Measurements from ENCODE around the gene ANKRD23. TPM values are rescaled to one million over a fixed set of nuclear protein-coding genes. Genes with fewer than 3 reads are reported as not detected.

Gene ANKRD23
- total and polyA plus RNA-seq, 2 donors (not counting 1 experiment from before 2014, with no cell fraction given) = 0.41 to 1.3 TPM

- Histone ChIP-seq H3K27ac (ENCODE audit: insufficient read depth, low read length) (no peak overlapping the region), H3K4me3 (replicated peaks in 1 of 4; ENCODE audit: control extremely low read depth in 1 of 4, insufficient read depth in 1 of 4, low read depth in 3 of 4, low read length in 4 of 4) (no peak overlapping the region), H3K4me1 (ENCODE audit: control insufficient read depth, extremely low read depth, insufficient read depth, low read length) (no peaks in the 10 kb centered on the region), H3K9me3 (ENCODE audit: control insufficient read depth, insufficient read depth, low read depth, low read length) (no peaks in the 10 kb centered on the region), H4K20me1 (ENCODE audit: control insufficient read depth, extremely low read depth, insufficient read depth, low read length) (no peaks in the 10 kb centered on the region), H3K27me3 (ENCODE audit: control insufficient read depth, insufficient read depth, low read length) (no peaks in the 10 kb centered on the region), H3K4me2 (ENCODE audit: extremely low read depth, insufficient read depth, low read length) (no peak overlapping the region), H3K9ac (ENCODE audit: insufficient read depth, low read length) (no peak overlapping the region), H3K36me3 (ENCODE audit: control insufficient read depth, insufficient read depth, low read length) (peaks cover 6% of the 10 kb centered on the region), H2AFZ (ENCODE audit: low read length) (no peak overlapping the region), H3K79me2 (ENCODE audit: control insufficient read depth, insufficient read depth, low read length) (no peaks in the 10 kb centered on the region)
- peak in 1 of 2 donors; percentile 74 for DNase-seq (ENCODE audit: low read depth in 2 of 2)
- TF ChIP-seq CTCF (conservative IDR thresholded peaks at IDR 0.05 in 1 of 2, IDR thresholded peaks at IDR 0.05 in 1 of 2; ENCODE audit: low read depth in 1 of 2, low read length in 2 of 2) (no peak), EZH2 (IDR thresholded peaks at IDR 0.05; ENCODE audit: low read length, missing control alignments) (no peak)
These were observed 19.5 kb downstream of the ANKRD23 start for GRCh38 chr2:96824079-96824870.

GRCh38 chr2:96823198-96823597 lies 20.6 kb downstream of the ANKRD23 start:
- Histone ChIP-seq H3K4me1 (ENCODE audit: control insufficient read depth, extremely low read depth, insufficient read depth, low read length) (no peaks in the 10 kb centered on the region), H3K27ac (ENCODE audit: insufficient read depth, low read length) (no peak overlapping the region), H3K27me3 (ENCODE audit: control insufficient read depth, insufficient read depth, low read length) (no peaks in the 10 kb centered on the region), H3K4me2 (ENCODE audit: extremely low read depth, insufficient read depth, low read length) (no peak overlapping the region), H2AFZ (ENCODE audit: low read length) (no peak overlapping the region), H3K36me3 (ENCODE audit: control insufficient read depth, insufficient read depth, low read length) (peaks cover 6% of the 10 kb centered on the region), H4K20me1 (ENCODE audit: control insufficient read depth, extremely low read depth, insufficient read depth, low read length) (no peaks in the 10 kb centered on the region), H3K79me2 (ENCODE audit: control insufficient read depth, insufficient read depth, low read length) (no peaks in the 10 kb centered on the region), H3K9ac (ENCODE audit: insufficient read depth, low read length) (no peak overlapping the region), H3K4me3 (replicated peaks in 1 of 4; ENCODE audit: control extremely low read depth in 1 of 4, insufficient read depth in 1 of 4, low read depth in 3 of 4, low read length in 4 of 4) (no peak overlapping the region), H3K9me3 (ENCODE audit: control insufficient read depth, insufficient read depth, low read depth, low read length) (no peaks in the 10 kb centered on the region)
- no peak for DNase-seq (ENCODE audit: low read depth in 2 of 2)
- TF ChIP-seq EZH2 (IDR thresholded peaks at IDR 0.05; ENCODE audit: low read length, missing control alignments) = no peak
- TF ChIP-seq CTCF (conservative IDR thresholded peaks at IDR 0.05 in 1 of 2, IDR thresholded peaks at IDR 0.05 in 1 of 2; ENCODE audit: low read depth in 1 of 2, low read length in 2 of 2) = no peak

- no peak overlapping the region for H3K4me2 ChIP-seq (ENCODE audit: extremely low read depth, insufficient read depth, low read length)
- no peak for DNase-seq (ENCODE audit: low read depth in 2 of 2)
- H3K27ac ChIP-seq (ENCODE audit: insufficient read depth, low read length) = no peak overlapping the region
- H3K9ac ChIP-seq (ENCODE audit: insufficient read depth, low read length) = no peak overlapping the region
- H3K9me3 ChIP-seq (ENCODE audit: control insufficient read depth, insufficient read depth, low read depth, low read length) = no peaks in the 10 kb centered on the region
- no peaks in the 10 kb centered on the region for H4K20me1 ChIP-seq (ENCODE audit: control insufficient read depth, extremely low read depth, insufficient read depth, low read length)
- no peak overlapping the region for H3K4me3 ChIP-seq (replicated peaks in 1 of 4; ENCODE audit: control extremely low read depth in 1 of 4, insufficient read depth in 1 of 4, low read depth in 3 of 4, low read length in 4 of 4)
- H2AFZ ChIP-seq (ENCODE audit: low read length) = no peak overlapping the region
- H3K36me3 ChIP-seq (ENCODE audit: control insufficient read depth, insufficient read depth, low read length) = peaks cover 4% of the 10 kb centered on the region
- no peaks in the 10 kb centered on the region for H3K79me2 ChIP-seq (ENCODE audit: control insufficient read depth, insufficient read depth, low read length)
- no peaks in the 10 kb centered on the region for H3K4me1 ChIP-seq (ENCODE audit: control insufficient read depth, extremely low read depth, insufficient read depth, low read length)
- no peaks in the 10 kb centered on the region for H3K27me3 ChIP-seq (ENCODE audit: control insufficient read depth, insufficient read depth, low read length)
- TF ChIP-seq CTCF (conservative IDR thresholded peaks at IDR 0.05 in 1 of 2, IDR thresholded peaks at IDR 0.05 in 1 of 2; ENCODE audit: low read depth in 1 of 2, low read length in 2 of 2) (no peak), EZH2 (IDR thresholded peaks at IDR 0.05; ENCODE audit: low read length, missing control alignments) (no peak)
These were observed 21.0 kb downstream of the ANKRD23 start for GRCh38 chr2:96822786-96823185.
